Pancreas (tissue), 10 donors: ENCODE data around the gene CEACAM18. TPM values are rescaled to one million over a fixed set of nuclear protein-coding genes. Genes with fewer than 3 reads are reported as not detected.

Experiments used
- ATAC-seq, 4 donors: fragments of 200-7000 bp; cut with Tn5 transposase; one replicate each; pipeline versions ENCODE4 v1.8.0 to v1.9.1; 2020; ENCODE audit warnings: mild to moderate bottlenecking in 4 of 4, moderate library complexity in 4 of 4
- DNase-seq, 6 donors: peaks; one replicate each; pipeline ENCODE4 v3.0.0-alpha.2; 2020
- FAIRE-seq: peaks from 2 replicates; lab custom pipeline; 2012; peaks lifted over from hg19 to GRCh38; lab: Jason Lieb, UNC
- H3K27ac ChIP-seq, 4 donors: fragments of 200-600 bp; sonication (generic); 1 replicate in 3 of 4; 2 replicates in 1 of 4; pipeline versions ENCODE4 v1.5.0 to v1.8.0; 2020
- H3K27me3 ChIP-seq, 4 donors: fragments of 200-600 bp; one replicate each; pipeline ENCODE4 v1.8.0; 2021
- H3K36me3 ChIP-seq, 3 donors: fragments of 200-600 bp; sonication (generic) in 1 of 3; one replicate each; pipeline versions ENCODE4 v1.5.0 to v1.8.0; 2020 to 2021
- H3K4me1 ChIP-seq, 3 donors: fragments of 200-600 bp; one replicate each; pipeline ENCODE4 v1.8.0; 2021
- H3K4me3 ChIP-seq, 4 donors: fragments of 200-600 bp; sonication (generic) in 2 of 4; one replicate each; pipeline versions ENCODE4 v1.5.0 to v1.8.0; 2020 to 2021
- H3K9me3 ChIP-seq, 4 donors: fragments of 200-600 bp; one replicate each; pipeline ENCODE4 v1.8.0; 2021
- WGBS, 2 donors: extraction: QIAGEN DNeasy Blood & Tissue Kit; methylation state at CpG; one replicate each; pipeline ENCODE4 v1.1.7; 2013; 5-methylcytosine and 5-hydroxymethylcytosine counted together
- intact Hi-C, 3 donors: fragments of 100-400 bp; cut with DNase I; formaldehyde crosslinking; loops; one replicate each; pipeline versions ENCODE4 v1.11.1 to v1.14.2; 2022
- polyA plus RNA-seq, 2 donors: library from polyadenylated mRNA; stranded (reverse); fragments of 200-250 nt; gene quantifications; one replicate each; pipeline ENCODE4 v1.2.3, GENCODE V29; 2013
- total RNA-seq, 6 donors: library from RNA; stranded (reverse); fragmentation: NEBNext Ultra II Directional in 4 of 6; extraction: Animal tissue kit (Norgen Biotek cat#: 25700) in 4 of 6; gene quantifications; one replicate each; pipeline versions ENCODE4 v1.2.1 to v1.2.4, GENCODE V29; 2021 to 2023
- TF ChIP-seq, protein P1 (sequence below), 4 donors: fragments of 200-600 bp; sonication (generic) in 3 of 4; IDR thresholded peaks; one replicate each; pipeline versions ENCODE4 v1.5.0 to v1.8.0; 2021; ENCODE audit warnings: antibody characterized with exemption in 4 of 4
- donor health status: healthy with polysubstance abuse.
- donor health status: DM: no; HTN: no; CAD: no; lungs with moderate emphysema.
- donor health status: DM: no; HTN: no; CAD: no.
- donor health status: control.
- donor health status: control.
- donor health status: Bipolar disorder and iron deficiency.
- donor health status: DM: yes; HTN: yes; CAD: no.
- donor health status: DM: no; HTN: no; CAD: no.
- donor health status: DM: no; HTN: no; CAD: no.
- donor health status: DM: yes; HTN: yes; CAD: no.

Gene CEACAM18
- total and polyA plus RNA-seq, 8 donors, result not detected

DNA sequence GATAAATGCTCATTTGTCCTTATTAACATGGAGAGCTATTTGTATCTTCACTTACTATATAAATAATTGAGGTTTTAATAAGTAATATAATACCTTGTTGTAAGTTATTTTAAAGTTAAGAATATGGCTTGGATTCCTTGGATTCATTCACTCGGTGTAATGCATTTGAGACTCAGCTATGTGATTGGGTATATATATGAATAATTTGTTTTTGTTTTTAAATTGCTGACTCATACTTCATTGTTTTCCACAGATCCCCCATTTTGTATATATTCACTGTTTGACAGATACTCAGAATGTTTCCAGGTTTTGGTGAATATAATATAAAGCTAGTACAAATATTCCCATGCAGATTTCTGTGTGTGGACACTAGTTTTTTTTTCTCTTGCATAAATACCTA is 6.8 kb upstream of the CEACAM18 start:
- ATAC-seq (no peak), DNase-seq (no peak), FAIRE-seq (no peak)
- no peaks in the 10 kb centered on the region for H3K4me1 ChIP-seq
- intact Hi-C loops, result loop anchor here in 2 of 3 donors (10.0 kb wide), 1 partner anchor 183 kb away; no protein-coding TSS in a partner anchor
- no peak overlapping the region for H3K27ac ChIP-seq
- H3K36me3 ChIP-seq, result no peaks in the 10 kb centered on the region
- peaks cover 0 to 6% (median 0%) of the 10 kb centered on the region in 4 donors for H3K27me3 ChIP-seq
- no peaks in the 10 kb centered on the region for H3K9me3 ChIP-seq
- 30 to 32% methylated on average over 1 of the region's 1 CpG for WGBS, 2 donors
- H3K4me3 ChIP-seq, result no peak overlapping the region
- TF ChIP-seq, protein P1, sequence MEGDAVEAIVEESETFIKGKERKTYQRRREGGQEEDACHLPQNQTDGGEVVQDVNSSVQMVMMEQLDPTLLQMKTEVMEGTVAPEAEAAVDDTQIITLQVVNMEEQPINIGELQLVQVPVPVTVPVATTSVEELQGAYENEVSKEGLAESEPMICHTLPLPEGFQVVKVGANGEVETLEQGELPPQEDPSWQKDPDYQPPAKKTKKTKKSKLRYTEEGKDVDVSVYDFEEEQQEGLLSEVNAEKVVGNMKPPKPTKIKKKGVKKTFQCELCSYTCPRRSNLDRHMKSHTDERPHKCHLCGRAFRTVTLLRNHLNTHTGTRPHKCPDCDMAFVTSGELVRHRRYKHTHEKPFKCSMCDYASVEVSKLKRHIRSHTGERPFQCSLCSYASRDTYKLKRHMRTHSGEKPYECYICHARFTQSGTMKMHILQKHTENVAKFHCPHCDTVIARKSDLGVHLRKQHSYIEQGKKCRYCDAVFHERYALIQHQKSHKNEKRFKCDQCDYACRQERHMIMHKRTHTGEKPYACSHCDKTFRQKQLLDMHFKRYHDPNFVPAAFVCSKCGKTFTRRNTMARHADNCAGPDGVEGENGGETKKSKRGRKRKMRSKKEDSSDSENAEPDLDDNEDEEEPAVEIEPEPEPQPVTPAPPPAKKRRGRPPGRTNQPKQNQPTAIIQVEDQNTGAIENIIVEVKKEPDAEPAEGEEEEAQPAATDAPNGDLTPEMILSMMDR (IDR thresholded peaks at IDR 0.05), result no peak

GRCh38 chr19:51472607-51473006 is 5.7 kb upstream of the CEACAM18 start:
- DNase-seq, result no peak
- Histone ChIP-seq H3K27ac (no peak overlapping the region), H3K9me3 (no peaks in the 10 kb centered on the region), H3K4me1 (no peaks in the 10 kb centered on the region), H3K4me3 (no peak overlapping the region), H3K27me3 (peaks cover 0 to 6% (median 0%) of the 10 kb centered on the region in 4 donors), H3K36me3 (no peaks in the 10 kb centered on the region)
- TF ChIP-seq, protein P1 (IDR thresholded peaks at IDR 0.05), result no peak
- ATAC-seq, result no peak
- intact Hi-C loops, result loop anchor here in 2 of 3 donors (10.0 kb wide), 1 partner anchor 182 kb away; no protein-coding TSS in a partner anchor
- no peak for FAIRE-seq
- WGBS, 2 donors, result 5 to 6% methylated on average over 4 of the region's 4 CpGs

- peak in 5 of 6 donors; percentile 41 to 83 (median 72) for DNase-seq
- intact Hi-C loops, result loop anchor here in 2 of 3 donors (10.0 kb wide), 1 partner anchor 182 kb away; no protein-coding TSS in a partner anchor
- Histone ChIP-seq H3K9me3 (no peaks in the 10 kb centered on the region), H3K4me1 (no peaks in the 10 kb centered on the region), H3K4me3 (no peak overlapping the region), H3K27ac (no peak overlapping the region), H3K27me3 (peaks cover 0 to 6% (median 0%) of the 10 kb centered on the region in 4 donors), H3K36me3 (no peaks in the 10 kb centered on the region)
- FAIRE-seq, result no peak
- WGBS, 2 donors, result 20 to 23% methylated on average over 7 of the region's 7 CpGs
- peak; percentile 55 to 85 (median 82) for ATAC-seq
- TF ChIP-seq, protein P1 (IDR thresholded peaks at IDR 0.05), result peak; percentile 76 to 91 (median 86)
Measured at GRCh38 chr19:51473009-51473707, 5.2 kb upstream of the CEACAM18 start.

- DNase-seq, result no peak
- TF ChIP-seq, protein P1 (IDR thresholded peaks at IDR 0.05), result no peak
- peaks cover 0 to 6% (median 0%) of the 10 kb centered on the region in 4 donors for H3K27me3 ChIP-seq
- H3K27ac ChIP-seq, result no peak overlapping the region
- no peaks in the 10 kb centered on the region for H3K4me1 ChIP-seq
- no peak for ATAC-seq
- 80 to 88% methylated on average over 3 of the region's 3 CpGs for WGBS, 2 donors
- no peak for FAIRE-seq
- intact Hi-C loops, result loop anchor here in 2 of 3 donors (10.0 kb wide), 1 partner anchor 179 kb away; no protein-coding TSS in a partner anchor
- H3K4me3 ChIP-seq, result no peak overlapping the region
- no peaks in the 10 kb centered on the region for H3K36me3 ChIP-seq
- H3K9me3 ChIP-seq, result no peaks in the 10 kb centered on the region
Measured at GRCh38 chr19:51476164-51476563, 2.2 kb upstream of the CEACAM18 start.

DNA sequence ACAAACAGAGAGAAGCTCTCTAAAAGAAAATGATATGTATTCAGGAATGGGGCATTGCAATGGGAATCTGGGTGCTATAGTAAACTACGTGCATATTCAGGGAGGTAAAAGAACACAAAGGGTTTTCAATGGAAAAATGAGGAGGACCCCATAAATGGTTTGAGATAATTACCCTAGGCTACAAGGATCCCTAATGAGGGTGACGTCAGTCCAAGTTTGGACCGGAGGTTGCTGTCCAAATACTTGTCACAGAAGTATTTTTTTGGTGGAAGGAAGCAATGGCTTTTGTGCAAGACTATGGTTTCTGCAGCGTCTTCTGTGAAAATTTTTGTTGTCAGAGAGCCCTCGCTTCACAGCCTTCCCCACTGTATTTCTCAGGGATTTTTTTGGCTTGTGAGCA is 995 bp upstream of the CEACAM18 start:
- no peaks in the 10 kb centered on the region for H3K9me3 ChIP-seq
- no peak overlapping the region for H3K4me3 ChIP-seq
- no peaks in the 10 kb centered on the region for H3K4me1 ChIP-seq
- 37 to 50% methylated on average over 5 of the region's 5 CpGs for WGBS, 2 donors
- no peak for ATAC-seq
- no peaks in the 10 kb centered on the region for H3K36me3 ChIP-seq
- H3K27ac ChIP-seq, result no peak overlapping the region
- intact Hi-C loops, result loop anchor here in 2 of 3 donors (10.0 kb wide), 1 partner anchor 177 kb away; no protein-coding TSS in a partner anchor
- H3K27me3 ChIP-seq, result peaks cover 0 to 6% (median 0%) of the 10 kb centered on the region in 4 donors
- FAIRE-seq, result no peak
- DNase-seq, result no peak
- TF ChIP-seq, protein P1 (IDR thresholded peaks at IDR 0.05), result no peak
